Stimulated activated naive CD4-positive, alpha-beta T cell (primary cell): ENCODE measurements around the gene TECPR1.

ENCODE experiments used
- DNase-seq, 6 experiments: peaks; one replicate each; lab custom pipeline; 2025; lab: John Stamatoyannopoulos, UW

The TECPR1 gene

DNA sequence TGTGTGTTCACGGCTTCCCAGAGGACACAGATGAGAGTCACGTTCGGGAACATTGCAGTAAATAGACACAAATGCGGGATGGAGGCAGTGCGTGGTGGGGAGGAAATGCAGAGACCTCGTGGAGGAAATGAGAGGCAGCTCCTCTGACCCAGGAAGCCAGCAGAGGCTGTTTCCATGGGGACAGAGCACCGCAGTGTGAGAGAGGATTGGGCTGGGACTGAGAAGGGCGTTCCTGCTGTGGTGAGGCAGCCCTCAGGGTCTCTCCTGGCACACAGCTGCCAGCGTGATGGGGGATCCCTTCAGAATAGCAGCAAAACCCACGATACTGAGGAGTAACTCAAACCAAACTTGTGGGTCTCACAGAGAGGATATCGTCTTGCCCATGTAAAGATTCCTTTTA, 62.5 kb downstream of the TECPR1 start:
- DNase-seq, result no peak

DNA sequence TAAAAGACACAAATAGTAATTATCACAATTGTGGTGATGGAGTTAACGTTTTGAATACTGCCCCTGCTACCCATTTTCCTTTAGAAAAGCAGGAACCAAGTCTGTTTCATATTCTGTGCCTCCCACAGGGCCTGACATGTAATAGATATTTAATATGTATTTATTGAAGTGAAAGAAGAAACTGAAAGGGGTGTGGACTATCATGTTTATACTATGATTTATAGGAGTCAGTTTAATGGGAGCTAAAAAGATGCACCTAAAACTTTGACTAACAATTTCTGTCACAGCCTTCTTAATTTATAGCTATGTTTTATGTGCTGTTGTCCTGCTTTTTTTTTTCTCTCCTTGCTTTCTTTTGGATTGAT, 64.9 kb downstream of the TECPR1 start:
- no peak for DNase-seq

DNA sequence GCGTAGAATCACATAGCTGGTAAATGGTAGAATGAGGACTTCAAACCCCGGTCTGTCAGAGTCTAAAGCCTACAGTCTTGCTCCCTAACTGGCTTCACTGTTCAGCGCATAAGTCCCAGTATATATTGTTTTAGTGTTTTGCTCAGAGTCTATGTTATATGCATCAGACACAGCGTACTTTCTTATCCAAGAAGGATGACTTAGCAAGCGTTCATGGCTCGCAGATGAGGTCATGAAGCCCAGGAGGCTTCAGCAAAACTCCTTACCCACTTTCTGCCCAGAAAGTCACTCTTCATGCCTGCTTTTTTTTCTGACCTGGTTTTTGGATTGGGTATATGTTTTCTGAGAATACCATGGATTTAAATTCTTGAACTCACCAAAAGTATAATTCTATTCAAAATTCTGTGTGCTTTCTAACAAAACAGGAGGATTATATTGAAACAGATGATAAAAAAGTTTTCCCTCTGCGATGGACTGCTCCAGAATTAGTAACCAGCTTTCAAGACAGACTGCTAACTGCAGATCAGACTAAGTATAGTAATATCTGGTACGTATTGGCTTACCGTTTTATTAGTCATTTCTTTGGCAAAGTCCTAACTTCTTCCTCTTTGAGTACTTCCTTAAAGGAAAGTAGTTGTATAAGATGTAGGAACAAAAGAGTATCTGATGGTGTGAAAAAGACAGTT, 65.4 kb downstream of the TECPR1 start:
- no peak for DNase-seq

DNA sequence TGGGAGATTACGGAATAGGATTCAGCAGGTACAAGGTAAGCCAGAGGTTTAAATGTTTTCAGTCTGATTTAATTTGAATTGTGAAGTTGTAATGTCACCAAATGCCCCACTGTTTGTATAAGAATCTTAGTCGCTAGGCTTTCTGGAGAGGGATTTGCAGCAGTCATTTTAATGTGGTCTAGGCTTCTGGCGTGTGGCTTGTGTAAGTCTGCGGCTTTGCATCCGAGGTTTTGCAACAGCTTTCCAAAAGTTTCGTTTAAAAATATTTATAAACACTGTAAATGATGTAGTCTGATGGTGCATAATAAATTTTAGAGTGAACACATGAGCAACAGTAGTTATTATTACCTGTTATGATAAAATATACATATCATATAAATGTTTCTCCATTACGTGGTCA, 66.9 kb downstream of the TECPR1 start:
- DNase-seq, result no peak

DNA sequence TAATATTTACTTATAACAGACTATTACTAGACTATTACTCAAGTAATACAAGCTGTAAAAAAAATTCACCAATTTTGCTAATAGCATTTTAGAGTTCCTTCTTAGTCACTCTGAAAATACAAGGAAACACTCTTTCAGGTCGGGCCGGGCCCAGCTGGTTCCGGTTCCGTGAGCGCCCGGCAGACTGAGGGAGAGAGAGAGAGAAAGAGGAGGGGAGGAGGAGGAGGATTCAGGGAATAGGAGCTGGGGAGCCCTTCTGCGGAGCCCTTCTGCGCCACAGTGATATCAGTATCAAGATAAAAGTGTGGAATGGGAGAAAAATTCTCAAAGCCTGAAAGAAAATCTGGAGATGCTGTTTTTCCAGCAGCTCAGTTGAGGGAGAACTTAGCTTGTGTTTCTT, 71.3 kb downstream of the TECPR1 start:
- DNase-seq, result no peak

DNA sequence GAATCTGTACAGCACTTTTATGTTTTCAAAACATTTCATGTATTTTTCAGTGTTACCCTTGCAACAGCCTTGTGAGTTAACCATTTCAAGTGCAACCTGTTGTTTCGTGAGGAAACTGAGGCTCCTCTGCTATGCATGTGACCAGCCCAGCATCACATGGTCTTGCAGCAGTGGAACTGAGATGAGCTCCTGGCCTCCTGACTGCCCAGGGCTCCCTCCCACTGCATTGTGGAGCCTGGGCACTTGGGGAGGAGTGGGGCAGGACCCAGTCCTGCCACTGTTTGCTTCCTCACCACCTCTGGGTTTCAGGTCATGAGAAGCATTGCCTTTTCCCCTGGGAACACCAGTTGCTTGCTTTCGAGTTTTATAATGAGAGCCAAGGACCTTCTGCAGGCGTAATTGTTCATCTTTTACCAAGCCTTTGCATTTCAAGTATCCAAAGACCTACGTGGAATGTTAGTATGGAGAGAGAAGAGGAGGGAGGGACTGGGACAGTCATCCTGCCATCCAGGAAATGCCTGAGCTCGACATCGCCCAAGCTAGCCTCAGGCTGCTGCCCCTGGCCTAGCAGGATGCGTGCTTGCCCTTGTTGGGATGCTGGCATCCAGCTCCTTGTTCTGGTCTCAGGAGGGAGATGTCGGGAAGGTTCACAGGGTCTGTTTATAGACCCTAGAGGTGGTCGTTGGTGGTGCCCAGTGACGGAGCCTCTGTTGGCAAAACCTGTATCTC, 73.1 kb downstream of the TECPR1 start:
- DNase-seq, result no peak

DNA sequence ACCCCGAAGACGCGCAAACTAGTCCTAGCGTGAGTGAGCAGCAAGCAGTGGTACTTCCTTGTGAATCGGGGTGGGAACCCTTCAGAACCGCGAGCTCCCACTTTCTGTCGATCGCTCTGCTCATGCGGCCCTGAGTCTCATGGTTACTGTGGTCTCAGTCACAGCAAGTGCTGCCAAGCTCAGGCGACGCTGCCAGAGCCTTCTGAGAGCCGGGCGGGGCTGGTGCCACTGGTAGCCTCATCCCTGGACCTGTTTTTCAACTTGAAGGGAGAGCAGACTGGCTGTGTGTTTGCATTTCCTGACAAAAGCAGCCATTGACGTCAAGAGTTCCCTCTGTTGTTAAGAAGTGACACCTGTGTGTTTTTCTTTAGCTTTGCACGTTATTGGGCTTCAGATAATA, 73.7 kb downstream of the TECPR1 start:
- DNase-seq, result no peak

DNA sequence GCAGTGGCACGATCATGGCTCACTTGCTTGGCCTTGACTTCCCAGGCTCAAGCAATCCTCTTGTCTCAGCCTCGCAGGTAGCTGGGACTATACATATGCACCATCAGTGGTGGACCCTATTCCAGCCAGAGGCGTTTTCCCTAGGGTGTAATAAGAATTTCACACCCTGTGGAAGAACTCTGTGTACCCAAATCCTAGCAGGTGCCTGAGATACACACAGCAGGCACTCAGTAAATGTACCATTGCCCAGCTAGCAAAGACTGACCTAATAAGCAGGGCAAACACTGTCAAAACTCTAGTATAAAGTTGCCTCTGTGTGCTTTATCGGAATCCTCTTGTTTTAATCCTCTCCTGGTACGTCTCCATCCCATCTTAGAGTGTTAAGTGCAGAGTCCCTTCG, 74.5 kb downstream of the TECPR1 start:
- DNase-seq, result no peak

DNA sequence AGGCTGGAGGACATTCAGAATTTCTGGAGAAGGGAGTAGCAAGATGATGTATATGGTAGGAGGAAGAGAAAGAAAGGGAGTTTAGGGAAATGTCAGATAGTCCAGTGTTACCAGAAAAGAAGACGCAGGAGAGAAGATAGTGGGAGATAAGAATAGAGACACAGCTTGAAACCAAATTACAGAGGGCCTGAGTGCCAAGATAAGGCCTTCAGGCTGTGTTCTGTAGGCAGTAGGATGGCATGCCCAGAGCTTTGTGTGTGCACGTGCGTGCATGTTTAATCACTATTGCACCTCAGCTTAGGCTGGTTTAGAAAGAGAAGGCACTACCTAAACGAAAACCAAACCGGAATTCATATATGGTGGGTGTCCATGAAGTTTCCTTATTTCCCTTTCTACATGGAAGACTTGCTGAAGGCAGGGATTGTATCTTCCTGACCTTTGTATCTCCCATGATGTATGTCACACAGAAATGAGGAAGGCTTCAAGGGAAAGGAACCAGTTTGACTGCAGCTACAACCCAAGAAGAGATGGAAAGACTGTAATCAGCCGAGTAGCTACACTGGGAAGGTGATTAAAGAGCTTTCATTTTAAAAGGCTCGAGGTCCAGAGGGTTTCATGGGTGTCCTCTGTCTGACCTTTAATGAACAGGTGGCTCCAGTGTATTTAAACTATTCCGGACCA, 76.6 kb downstream of the TECPR1 start:
- no peak for DNase-seq

DNA sequence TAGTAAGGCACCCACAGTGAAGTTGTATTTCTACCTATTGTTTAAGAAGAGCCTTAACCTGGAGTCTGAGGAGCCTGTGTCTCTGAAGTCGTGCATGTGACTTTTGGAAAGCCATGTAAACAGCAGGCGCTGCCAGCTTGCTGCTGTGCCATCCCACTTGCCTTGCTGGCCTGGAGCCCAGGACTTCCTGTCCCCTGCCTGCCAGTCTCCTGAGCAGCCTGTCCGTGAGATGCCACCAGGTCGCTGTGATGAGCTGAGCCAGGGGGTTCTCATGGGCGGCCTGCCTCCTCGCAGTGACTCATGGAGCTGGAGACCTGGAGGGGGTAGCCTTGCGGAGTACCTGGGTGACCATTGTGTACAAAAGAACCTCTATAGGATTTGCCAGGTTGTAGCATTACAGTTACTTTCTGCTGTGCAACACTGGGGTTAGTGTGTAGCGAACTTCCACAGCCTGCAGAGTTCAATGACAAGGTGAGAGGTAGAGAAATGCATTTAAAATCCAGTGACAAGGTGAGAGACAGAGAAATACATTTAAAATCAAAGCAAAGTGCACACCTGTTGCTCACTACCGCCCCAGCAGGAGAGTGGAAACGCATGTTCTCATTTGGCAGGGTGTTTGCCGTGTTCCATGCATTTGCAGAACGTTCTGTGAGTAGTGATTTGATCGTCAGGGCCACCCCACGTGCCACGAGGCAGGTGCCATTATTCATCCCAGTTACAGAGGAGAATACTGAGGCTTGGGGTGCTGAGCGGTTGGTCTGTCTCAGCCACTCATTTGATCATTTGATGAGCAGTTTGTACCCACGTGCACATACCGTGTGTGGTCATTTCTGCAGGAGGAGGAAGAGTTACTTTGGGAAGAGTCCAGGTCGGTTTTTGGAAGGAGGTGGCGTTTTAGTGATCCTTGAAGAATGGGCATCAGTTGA, 77.4 kb downstream of the TECPR1 start:
- no peak for DNase-seq

DNA sequence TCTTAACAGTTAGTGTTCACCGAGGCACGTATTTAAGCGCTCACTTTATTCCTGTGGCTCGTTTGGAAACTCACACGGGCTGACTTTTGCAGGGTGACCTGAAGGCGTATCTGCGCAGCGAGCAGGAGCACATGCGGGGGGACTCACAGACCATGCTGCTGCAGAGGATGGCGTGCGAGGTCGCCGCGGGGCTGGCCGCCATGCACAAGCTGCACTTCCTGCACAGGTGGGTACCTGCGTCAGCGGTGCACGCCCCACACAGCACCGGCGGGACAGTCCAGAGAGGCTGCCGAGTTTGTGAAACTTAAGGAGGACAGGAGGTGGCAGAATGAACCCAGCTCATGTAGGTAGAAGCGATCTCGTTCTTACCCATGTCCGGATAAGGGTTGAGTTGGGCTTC, 80.6 kb downstream of the TECPR1 start:
- no peak for DNase-seq

DNA sequence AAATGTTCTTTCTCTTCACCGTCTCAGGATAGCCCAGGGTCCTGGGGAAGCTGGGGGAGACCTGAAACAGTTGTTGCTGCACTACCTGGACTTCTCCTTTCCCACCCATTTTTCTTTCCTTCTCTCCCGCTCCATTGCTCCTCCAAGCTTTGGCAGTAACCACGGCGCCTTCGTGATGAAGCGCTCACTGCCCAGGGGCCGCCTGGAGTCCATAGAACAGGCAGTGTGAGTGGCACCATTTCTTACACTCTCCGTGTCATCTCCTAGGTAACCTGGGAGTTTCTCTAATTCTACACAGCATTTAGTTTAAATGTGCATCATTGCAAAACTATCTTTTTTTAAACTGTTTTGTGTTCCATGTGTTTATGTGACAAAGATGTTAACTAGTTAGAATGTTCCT, 81.1 kb downstream of the TECPR1 start:
- DNase-seq, result no peak

DNA sequence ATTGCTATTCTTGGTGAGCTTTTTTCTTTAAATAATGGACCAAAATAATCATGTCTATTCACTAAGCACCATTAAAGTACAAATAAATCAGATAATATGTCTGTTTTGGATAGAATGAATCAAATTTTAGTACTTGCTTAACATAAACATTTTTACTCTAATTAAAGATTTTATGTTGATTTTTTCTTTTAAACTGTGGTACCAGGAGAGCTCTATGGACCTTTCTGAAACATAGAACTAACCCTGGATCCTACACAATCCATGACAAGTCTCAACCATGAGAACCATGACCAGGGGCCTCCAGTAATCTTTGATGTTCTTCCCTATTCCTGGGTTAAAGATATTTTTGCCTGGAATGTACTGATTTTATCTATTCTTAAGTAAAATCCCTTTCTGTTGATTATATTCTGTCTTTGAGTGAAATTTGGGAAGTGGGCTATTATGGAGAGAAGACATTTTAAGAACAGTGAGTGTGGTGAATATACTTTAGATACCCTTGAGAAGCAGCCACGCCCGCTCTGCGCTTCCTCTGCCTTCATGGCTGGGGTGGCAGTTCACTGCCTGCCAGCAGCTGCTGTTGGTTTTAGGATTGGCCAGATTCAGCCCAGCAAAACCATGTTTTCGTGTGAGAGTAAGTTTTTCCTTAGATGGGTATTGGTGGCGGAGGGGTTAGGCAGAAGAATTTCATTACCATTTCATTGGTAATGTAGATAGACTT, 83.0 kb downstream of the TECPR1 start:
- DNase-seq, result no peak

DNA sequence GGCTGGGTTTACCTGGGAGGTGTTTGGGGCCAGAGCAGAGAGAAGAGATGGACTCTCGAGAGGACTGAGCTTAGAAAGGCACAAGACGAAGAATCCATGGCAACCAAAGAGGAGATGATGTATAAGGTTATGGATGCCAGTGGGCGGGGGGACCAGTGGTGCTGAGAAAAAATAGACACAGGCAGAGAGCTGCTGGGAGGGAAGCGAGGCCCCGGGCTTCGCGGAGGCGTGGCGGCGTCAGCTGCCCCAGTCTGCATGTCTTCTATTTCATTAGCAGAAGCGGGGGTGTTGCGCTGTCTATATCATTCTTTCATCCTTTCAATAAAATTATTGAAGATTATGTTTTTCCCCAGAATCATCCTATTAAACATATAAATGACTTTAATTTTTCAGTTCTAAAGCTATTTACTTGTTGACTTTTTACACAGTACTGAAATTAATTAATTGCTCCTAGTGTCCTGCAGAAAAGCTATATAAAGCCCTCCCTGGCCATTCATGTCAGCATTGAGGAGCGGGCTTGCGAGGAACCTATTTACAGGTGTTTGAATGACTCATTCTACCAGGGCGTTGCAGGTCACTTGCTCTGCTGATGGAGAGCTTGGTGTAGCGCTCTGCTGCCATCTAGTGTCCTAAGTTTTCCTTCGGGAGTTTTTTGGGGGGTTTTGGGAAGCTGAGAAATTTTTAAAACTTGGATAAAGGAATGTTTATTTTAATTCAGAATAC, 83.7 kb downstream of the TECPR1 start:
- peak in 5 of 6 experiments; percentile 17 to 52 (median 32) for DNase-seq

DNA sequence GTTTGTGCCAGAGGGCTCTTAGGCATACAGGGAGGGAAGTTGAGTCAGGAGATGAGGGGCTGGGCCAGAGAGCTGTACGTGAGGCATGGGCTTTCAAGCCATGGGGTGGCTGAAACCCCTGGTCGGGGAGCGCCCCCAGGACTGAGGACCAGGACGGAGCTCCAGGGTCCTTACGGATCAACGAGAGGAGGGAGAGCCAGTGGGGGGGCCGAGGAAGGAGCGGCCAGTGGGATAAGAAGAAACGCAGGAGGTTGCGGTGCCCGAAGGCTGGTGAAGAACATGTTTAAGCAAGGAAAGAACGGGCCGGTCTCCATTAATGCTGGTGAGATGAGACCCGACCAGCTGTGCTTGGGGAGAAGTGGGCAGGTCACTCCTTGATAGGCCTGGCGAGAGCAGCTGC, 84.4 kb downstream of the TECPR1 start:
- no peak for DNase-seq

DNA sequence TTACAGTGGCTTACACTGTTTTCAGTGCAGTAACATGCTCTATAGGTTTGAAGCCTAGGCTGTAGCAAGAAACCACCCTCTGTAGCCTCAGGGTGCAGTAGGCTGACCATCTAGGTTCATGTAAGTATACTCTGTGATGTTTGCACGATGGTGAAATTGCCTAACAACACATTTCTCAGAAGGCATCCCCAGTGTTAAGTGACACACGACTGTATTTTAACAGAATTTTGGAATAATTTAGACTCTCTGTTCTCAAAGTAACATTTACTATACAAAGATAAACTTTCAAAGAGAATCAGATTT, 85.4 kb downstream of the TECPR1 start:
- DNase-seq, result no peak

DNA sequence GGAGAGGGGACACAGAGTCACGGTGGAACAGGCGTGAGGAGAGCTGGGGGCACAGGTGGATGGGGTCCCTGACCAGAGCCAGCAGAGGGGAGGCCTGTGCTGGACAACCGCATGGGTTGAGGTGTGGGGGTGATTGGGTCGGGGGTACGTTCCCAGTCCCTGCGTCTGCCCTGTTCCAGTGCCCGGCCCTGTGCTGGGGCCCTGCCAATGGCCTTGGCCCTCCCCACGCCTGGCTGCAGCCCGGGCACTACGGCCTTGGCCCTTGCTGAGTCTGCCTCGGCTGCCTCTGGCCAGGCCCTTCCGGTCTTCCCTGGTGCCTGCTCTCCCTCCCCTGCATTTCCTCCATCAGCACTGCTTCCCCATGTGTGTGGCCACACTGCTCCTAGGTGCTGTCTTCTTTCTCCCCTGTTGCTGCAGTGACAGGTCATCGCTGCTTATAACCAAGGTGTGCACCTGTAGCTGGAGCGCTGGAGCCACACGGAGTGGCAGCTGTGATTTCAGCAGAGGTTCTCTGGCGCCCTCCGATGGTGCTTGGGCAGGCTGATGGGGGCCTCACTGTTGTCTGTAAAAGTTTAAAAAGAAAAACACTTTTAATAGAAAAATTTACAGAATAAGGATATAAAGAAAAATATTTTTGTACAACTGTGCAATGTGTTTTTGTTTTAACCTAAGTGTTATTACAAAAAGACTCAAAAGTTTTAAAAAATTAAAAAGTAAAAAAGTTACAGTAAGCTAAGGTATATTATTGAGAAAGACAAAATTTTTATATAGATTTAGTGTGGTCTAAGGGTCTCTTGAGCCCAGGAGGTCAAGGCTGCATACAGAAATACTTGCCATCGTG, 86.0 kb downstream of the TECPR1 start:
- DNase-seq, result peak in 5 of 6 experiments; percentile 20 to 49 (median 38)
